NCI-H2196 (cell line): ENCODE results near the gene HOXD12.

ENCODE experiments used
- DNase-seq: peaks from one replicate; lab custom pipeline; 2025; ENCODE audit not compliant: unreplicated experiment; lab: John Stamatoyannopoulos, UW

HOXD12 gene

GRCh38 chr2:176092270-176093144 is 7.1 kb upstream of the HOXD12 start, which contains the start of gene HOXD13:
Gene HOXD13 (plus strand): TSS chr2:176092721. CDS start chr2:176092891, 170 bp downstream.
- DNase-seq: peak; percentile 20

- peak; percentile 9 for DNase-seq
Measured at GRCh38 chr2:176093145-176093897, 6.3 kb upstream of the HOXD12 start.

DNA sequence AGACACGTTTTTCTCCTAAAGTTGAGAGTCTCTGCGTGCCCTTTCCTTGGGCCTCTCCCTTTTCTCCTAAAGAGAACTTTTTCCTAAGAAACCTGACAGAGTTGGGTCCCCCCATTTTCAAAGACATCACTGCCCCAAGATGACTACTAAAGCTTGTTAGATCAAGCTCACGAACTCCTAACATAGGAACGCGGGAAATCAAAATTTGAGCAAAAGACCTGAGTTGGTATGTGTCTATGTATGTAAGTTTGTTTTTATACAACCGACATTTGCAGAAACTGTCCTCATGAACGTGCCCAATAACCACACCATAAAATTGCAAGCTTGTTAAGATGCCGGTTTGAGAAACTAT is 5.7 kb upstream of the HOXD12 start:
- no peak for DNase-seq

- no peak for DNase-seq
Measured at GRCh38 chr2:176094349-176094748, 5.2 kb upstream of the HOXD12 start.

GRCh38 chr2:176095421-176095820 is 4.2 kb upstream of the HOXD12 start:
- no peak for DNase-seq

GRCh38 chr2:176096243-176096985 is 3.2 kb upstream of the HOXD12 start:
- peak; percentile 41 for DNase-seq

GRCh38 chr2:176096986-176097819 is 2.4 kb upstream of the HOXD12 start:
- peak; percentile 90 for DNase-seq

DNA sequence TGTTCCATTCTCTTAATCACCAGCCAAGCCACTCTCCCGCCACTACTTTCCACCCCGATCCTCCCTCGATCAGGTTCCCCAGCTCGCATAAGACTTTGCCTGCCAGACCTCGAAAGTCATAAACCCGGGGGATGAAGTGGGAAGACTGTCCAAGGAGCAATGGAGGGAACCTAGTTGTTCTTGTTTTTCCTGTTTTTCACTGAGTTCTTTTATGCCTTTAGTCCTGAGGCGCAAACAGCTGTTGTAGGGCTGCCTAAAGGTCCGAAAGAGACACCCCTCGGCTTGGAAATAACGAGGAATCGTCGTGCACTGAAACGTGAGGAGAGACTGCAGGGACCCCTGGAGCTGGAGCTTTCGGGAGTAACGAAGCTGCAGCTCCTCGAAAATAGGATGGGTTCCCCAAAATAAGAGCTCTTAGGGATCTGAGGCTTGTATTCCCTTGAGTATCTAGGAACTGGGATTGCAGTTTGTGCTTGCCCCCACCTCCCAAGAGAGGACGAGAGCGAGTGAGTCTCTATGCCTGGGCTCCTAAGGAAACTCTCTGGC is 1.7 kb upstream of the HOXD12 start:
- no peak for DNase-seq

DNA sequence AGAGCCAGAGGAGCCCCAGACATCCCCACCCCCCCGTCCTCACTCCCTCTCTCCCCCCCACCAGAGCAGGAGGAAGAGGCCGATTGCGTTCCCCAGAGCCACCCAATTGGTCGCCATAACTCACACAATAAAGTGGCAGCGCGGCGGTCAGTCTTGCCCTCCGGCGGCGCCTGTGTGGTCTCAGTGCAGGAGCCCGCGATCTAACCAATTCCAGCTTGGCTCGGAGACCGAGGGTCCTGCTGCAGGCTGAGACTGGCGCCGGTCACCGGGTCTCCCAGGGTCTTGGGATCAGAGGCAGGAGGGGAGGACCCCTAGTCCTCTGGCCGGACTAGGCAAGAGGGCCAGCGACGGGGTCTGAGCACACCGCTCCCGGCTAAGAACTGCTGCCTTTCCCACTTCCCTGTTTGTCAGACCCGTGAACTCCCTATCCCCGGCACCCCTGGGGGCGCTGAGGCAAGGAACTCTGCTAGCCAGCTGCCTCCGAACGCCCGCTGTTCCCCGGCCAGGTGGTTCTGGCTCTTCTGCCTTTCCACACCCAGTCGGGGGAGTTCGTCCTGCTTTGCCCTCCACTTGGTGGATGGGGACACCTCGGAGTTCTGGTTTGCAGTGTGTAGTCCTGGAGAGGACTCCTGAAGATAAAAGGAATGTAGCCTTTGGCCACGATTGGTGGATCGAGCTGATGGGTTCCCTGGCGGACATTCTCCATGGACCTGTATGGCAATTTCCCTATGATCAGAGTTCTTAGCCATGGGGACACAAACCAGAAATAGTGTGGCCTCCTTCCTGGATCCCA is 1.0 kb upstream of the HOXD12 start:
- DNase-seq: no peak

DNA sequence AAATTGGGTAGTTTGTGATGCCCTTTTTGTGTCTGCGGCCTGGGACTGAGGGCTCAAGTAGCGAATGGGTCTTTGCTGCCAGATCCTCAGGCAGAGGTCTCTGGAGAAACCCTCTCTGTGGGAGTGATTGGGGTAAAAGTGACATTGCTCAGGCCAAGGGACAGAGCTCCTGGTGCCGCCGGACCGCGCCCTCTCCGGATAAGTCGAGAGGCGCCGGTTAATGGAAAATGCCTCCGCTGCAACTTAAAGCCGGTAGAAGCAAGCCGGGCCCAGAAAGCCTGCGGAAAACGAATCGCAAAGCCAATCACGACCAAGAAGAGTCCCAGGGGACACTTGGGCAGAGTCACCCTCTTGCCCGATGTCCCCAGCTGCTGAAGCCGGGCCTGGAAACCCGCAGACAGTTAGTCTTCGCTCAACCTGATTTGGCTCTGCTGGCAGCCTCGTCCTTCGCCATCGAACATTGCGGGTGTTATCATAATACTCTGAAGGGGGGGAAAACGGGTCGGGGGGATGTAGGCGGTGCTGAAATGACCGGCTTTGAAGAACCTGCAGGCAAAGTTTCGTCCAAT is 352 bp upstream of the HOXD12 start:
- no peak for DNase-seq

GRCh38 chr2:176100547-176101140 is 1.0 kb downstream of the HOXD12 start:
- DNase-seq: no peak

- DNase-seq: peak; percentile 58
Measured at GRCh38 chr2:176101216-176101830, 1.7 kb downstream of the HOXD12 start.

DNA sequence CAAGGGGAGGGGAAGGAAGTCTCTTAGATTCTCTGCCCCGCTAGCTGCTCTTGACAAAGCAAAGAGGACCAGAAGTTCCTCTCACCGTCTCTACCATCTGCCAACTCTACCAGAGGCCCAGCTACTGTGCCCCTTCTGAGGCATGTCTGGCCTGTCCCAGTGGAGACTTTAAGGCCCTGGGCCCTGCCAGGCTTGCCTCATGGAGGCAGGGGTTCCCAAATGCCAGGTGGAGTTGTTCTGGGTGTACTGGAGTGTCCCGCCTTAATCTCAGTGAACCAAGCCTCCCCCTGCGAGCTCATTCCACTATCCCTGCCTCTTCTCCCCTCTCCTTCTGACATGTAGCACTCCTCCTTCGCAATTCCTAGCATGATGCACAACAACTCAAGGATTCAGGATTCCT is 2.2 kb downstream of the HOXD12 start:
- no peak for DNase-seq

DNA sequence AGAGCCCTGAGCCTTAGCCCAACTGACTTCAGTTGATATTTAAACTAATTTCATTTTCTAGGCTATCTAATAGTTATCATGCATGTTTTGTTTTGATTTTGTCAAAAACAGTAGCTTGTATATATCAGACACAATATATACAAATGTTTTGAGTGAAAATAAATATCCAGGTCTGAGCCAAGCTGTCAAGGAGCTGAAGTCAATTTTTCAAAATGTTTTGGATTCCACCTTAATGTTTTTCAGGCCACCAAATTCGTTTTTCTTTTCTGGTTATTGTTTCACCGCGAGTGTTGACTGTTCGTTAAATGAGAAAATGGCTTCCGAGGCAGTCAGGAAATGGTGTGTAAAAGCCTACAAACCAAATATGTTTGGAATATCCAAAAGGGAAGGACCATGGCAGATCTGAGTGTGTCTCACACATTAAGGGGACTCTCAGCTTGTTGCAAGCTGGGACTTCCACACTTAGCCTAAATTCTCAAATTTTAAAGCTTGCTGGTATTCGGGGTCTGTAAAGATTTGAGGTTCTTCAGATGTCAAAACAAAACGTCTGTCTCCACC is 2.8 kb downstream of the HOXD12 start:
- DNase-seq: no peak

DNA sequence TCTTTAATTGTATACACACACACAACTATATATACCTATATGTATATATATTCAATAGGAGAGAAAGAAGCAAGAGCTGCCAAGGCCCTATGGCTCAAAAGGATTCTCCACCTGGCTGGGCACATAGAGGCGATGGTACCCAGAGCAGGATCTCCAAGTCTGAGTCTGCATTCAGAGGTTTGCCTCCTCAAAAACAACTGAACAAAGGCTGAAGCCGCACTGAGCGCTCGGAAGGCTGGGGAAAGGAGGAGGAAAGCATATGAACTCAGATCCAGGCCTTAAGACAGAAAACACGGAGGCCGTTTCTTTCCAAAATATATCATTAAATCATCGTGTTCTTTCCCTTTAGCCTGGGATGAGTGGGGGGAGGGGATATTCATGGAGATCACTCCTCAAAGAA is 3.6 kb downstream of the HOXD12 start:
- DNase-seq: no peak

- DNase-seq: no peak
Measured at GRCh38 chr2:176103742-176104315, 4.2 kb downstream of the HOXD12 start.

GRCh38 chr2:176104316-176105077 is 4.9 kb downstream of the HOXD12 start:
- no peak for DNase-seq
